Coronary artery (tissue), 2 donors: ENCODE measurements around the gene SLC10A7.
"Not testable (repeated sequence)": the region's sequence is repeated elsewhere in the genome, so short reads cannot be mapped to it uniquely, and the experiment has no call there.

Experiments
- DNase-seq: peaks from one replicate; pipeline ENCODE4 v3.0.0-alpha.2; 2017; ENCODE audit warnings: low spot score
- H3K27ac ChIP-seq, 2 donors: fragments of 200-600 bp; sonication (generic); one replicate each; pipeline ENCODE4 v1.5.1; 2016 to 2019
- H3K4me3 ChIP-seq: fragments of 200-600 bp; sonication (generic); 2 replicates; pipeline ENCODE4 v1.5.1; 2016; ENCODE audit warnings: mild to moderate bottlenecking, moderate library complexity
- CTCF ChIP-seq: fragments of 200-600 bp; sonication (generic); IDR thresholded peaks from one replicate; pipeline ENCODE4 v1.5.1; 2019; ENCODE audit warnings: antibody characterized with exemption

SLC10A7 gene

DNA sequence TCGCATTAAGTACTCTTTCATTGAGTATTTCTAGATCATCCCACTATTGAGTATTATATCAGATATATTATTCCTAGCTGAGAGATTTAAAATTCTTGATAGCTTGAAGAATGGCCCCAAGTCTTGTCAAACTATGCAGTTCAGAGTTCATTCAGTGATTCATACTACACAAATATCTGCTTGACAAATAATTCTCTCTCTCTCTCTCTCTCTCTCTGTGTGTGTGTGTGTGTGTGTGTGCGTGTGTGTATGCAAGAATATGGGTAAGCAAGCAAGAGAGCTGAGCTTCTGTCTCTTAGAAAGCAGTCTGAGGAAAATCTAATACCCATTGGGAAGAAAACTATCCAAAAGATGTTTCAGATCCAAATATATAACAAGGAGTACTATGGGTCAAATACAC lies 142.0 kb downstream of the SLC10A7 start:
- Histone ChIP-seq H3K4me3 (no peak overlapping the region), H3K27ac (no peak overlapping the region)
- no peak for TF ChIP-seq CTCF
- DNase-seq: no peak

DNA sequence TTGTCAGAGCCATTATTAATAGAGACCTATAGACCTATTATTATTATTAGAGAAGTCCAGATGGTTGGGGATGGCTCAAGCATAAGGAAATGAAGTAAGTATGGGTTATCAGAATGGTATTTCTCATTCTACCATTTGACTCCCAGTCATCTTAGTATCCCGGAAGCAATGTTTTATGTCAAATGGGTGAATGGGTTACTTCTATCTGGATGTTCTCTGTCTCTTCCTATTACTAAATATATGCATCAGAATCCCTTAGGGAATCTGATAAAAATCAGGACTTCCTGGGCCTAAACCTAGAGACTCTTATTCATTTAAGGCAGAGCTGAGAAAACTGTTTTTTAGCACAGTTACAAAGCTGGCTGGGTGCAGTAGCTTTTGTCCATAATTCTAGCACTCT lies 149.9 kb downstream of the SLC10A7 start:
- Histone ChIP-seq H3K4me3 (no peak overlapping the region), H3K27ac (no peak overlapping the region)
- no peak for DNase-seq
- TF ChIP-seq CTCF: no peak

- Histone ChIP-seq H3K27ac (no peak overlapping the region), H3K4me3 (no peak overlapping the region)
- no peak for DNase-seq
- TF ChIP-seq CTCF: no peak
These were observed 150.9 kb downstream of the SLC10A7 start for GRCh38 chr4:146370841-146371240.

- no peak for TF ChIP-seq CTCF
- H3K4me3 ChIP-seq: no peak overlapping the region
- no peak overlapping the region for H3K27ac ChIP-seq
- no peak for DNase-seq
These were observed 152.3 kb downstream of the SLC10A7 start for GRCh38 chr4:146369446-146369845.

- no peak overlapping the region for H3K27ac ChIP-seq
- no peak for TF ChIP-seq CTCF
- no peak overlapping the region for H3K4me3 ChIP-seq
- DNase-seq: no peak
These were observed 153.5 kb downstream of the SLC10A7 start for GRCh38 chr4:146368209-146368608.

DNA sequence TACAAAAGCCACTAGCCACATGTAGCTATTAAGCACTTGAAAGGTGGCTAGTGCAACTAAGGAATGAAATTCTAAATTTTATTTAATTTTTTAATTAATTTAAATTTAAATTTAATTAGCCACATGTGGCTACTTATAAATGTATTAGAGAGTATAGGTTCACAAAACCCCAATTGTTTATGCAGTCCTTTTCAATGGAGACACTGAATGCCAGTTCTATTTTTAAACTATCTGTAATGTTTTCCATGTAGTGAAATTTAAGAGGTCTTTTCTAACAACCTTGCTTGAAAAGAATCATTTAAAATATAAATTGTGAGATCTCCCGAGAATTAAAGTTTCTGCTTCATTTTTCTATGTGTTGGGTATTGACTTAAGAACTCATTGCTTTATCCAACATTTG lies 154.4 kb downstream of the SLC10A7 start:
- H3K4me3 ChIP-seq: no peak overlapping the region
- no peak overlapping the region for H3K27ac ChIP-seq
- DNase-seq: no peak
- TF ChIP-seq CTCF: no peak

DNA sequence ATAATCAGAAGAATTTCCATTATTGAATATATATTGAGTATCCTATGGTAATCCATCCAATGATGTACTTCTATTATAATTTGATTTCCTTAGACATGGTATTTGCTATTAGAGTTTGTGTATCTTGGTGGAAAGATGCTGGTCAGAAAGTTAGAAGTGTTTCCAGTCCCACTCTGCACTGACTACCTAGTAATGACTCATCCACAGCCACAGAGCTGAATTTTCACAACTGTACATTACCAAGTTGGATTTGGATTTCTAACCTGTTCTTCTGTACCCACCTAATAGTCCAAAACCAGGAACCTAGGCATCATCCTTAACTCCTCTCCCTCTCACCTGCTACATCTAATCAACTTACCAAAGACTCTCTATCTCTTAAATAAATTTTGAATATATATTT lies 162.0 kb downstream of the SLC10A7 start:
- Histone ChIP-seq H3K4me3 (no peak overlapping the region), H3K27ac (no peak overlapping the region)
- no peak for TF ChIP-seq CTCF
- no peak for DNase-seq

GRCh38 chr4:146350114-146350513 lies 171.6 kb downstream of the SLC10A7 start:
- not testable (repeated sequence) for DNase-seq, H3K4me3 ChIP-seq, H3K27ac ChIP-seq
